HG03103 (cell line): ENCODE data around the gene TMEM170A.
"Not testable (repeated sequence)": the region's sequence is repeated elsewhere in the genome, so short reads cannot be mapped to it uniquely, and the experiment has no call there.

Experiments used
- ATAC-seq: cut with Tn5 transposase; IDR thresholded peaks from one replicate; pipeline ENCODE4 v1.9.1; 2021; ENCODE audit warnings: low read depth; ENCODE audit not compliant: unreplicated experiment

Gene TMEM170A

DNA sequence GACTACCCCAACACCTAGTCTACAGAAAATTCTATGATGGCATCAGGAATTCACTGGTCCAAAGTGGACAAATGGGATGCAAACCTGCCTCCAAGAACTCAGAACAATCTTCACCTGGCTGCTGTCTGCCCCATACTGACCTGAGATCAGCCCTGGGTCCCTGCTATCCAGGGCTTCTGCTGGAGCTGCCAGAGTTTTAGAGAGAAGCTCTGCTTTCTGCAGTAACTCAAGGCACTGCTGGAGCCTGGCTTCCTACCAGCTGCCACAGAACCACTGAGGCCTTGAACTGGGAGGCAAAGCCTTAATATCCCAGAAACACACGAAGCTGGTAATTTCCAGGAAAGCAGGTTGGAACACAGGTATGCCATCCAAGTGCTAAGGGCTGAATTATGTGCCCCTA is 7.5 kb downstream of the TMEM170A start:
- ATAC-seq: no peak

DNA sequence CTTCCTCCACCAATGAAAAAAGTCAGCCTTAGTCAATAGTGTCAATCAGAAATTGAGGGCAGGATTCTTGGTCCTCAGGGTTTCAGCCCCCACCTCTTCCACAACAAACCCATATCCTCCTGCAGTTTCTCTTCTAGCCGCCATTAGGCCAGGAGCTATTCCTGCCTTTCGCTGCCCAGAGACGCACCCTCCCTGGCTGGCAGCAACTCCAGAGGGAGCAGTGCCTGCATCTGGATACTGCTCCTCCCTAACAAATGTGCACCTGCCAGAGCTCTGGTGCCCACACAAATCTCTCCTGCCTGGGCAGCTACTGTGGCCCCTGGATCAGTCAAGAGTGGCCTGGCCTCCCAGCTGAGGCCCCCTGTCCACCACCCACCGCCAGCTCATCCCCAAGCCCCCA is 8.0 kb downstream of the TMEM170A start:
- not testable (repeated sequence) for ATAC-seq

DNA sequence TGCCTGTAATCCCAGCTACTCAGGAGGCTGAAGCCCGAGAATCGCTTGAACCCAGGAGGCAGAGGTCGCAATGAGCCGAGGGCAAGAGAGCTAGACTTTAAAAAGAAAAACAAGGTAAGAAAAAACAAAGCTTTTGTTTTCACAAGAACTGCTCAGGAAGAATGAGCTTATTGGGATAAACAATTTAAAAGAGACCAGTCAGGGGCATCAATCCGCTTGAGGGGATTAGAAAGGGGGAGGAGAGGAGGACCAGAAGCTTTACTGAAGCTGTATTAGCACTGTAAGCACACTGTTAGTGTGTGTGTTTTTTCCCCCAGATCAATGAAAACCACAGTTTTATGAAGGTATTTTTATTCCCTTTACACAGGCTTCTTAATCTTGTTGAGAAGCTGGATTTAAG is 8.8 kb downstream of the TMEM170A start:
- ATAC-seq: no peak

DNA sequence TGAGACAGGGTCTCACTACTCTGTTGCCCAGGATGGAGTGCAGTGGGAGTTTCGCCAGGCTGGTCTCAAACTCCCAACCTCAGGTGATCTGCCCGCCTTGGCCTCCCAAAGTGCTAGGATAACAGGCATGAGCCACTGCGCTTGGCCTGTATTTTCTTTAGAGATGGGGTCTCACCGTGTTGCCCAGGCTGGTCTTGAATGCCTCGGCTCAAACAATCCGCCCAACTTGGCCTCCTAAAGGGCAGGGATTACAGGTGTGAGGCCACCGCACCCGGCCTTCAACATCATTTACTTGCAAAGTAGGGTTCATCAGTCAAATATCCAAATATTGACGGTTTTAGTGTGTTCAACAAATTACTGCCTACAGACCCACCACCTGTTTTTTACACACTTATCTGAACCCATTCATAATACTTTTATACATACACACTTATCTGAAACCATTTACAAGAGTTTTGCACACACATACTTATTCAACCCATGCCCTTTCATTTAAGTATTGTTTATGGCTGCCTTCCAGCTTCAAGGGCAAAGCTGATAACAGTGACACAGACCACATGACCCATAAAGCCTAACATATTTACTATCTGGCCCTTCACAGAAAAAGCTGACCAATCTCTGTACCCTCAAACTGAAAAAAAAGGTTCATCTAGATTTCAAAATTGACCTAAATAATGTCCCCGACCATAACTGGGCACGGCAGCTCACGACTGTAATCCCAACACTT is 11.9 kb downstream of the TMEM170A start:
- no peak for ATAC-seq

DNA sequence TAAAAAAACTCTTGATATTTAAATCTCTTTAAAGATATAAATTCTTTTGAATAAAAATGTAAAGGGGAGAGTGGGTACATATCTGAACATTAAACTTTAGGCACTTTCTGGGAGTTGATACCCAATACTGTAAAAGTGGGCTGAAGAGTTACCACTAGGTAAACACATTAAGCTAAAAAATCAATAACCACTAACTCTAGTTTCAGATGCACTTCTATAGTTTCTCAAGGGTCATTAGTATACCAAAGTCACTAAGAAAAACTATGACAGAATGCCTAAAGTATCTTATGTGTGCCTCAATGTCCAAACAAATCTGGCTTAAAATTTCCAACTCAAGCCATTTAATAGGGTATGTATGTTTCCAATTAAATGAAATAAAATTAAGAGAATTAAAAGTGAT is 18.1 kb downstream of the TMEM170A start:
- ATAC-seq: no peak

DNA sequence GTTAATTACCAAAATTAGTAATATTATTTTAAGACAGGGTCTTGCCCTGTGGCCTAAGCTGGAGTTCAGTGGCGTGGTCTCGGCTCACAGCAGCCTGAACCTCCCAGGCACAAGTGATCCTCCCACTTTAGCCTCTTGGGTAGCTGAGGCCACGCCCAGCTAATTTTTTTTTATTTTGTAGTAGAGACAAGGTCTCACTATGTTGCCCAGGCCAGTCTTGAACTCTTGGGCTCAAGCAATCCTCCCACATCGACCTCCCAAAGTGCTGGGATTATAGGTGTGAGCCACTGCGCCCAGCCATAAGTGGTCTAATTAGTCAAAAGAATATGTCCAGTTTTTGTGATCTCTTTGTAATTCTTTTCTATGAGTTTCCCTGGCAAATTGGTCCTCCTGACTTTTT is 19.2 kb downstream of the TMEM170A start:
- no peak for ATAC-seq

DNA sequence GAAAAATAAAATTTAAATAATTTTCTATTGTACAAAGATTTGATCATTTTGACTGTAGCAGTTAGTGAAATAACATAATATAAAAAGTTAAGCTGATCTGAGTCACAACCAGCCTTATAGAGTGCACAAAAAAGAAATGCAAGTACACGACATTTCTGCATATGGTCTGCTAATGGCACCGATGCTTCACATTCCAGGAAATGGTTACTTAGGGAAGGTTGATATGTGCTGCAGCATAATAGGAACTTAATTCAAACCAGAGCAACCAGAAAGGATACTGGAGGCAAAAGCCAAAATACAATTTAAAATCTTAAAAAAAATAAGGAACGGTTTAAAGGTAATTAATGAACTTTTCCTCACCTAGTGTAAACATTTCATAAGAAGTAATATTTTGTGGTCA is 21.2 kb downstream of the TMEM170A start:
- no peak for ATAC-seq

DNA sequence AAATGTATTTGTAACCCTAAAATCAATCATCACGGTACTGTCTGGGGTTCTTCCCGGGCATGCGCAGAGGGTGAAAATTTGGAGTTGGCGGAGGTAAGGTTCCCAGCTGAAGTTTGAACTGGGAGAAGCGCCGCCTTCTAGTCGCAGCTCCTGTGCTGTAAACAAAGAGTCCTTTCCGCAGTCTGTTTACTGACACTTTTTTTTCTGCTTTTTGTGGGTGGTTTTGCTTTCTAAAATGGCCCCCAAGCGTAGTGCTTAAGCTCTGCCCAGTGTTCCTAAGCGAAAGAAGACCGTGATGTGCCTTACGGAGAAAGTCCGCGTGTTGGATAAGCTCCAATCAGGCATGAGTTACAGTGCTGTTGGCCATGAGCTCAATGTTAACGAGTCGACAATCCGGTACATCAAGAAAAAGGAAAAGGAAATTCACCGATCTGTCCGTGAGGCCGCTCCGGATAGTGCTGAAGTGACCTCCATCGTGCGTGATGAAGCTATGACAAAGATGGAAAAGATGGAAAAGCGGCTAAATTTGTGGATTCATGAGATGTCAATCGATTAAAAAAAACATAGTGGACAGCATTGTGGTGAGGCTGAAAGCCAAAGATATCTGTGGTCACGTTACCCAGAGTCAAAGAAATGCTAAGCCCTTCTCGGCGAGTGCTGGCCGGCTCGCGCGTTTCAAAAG is 30.6 kb downstream of the TMEM170A start:
- ATAC-seq: peak; percentile 47

DNA sequence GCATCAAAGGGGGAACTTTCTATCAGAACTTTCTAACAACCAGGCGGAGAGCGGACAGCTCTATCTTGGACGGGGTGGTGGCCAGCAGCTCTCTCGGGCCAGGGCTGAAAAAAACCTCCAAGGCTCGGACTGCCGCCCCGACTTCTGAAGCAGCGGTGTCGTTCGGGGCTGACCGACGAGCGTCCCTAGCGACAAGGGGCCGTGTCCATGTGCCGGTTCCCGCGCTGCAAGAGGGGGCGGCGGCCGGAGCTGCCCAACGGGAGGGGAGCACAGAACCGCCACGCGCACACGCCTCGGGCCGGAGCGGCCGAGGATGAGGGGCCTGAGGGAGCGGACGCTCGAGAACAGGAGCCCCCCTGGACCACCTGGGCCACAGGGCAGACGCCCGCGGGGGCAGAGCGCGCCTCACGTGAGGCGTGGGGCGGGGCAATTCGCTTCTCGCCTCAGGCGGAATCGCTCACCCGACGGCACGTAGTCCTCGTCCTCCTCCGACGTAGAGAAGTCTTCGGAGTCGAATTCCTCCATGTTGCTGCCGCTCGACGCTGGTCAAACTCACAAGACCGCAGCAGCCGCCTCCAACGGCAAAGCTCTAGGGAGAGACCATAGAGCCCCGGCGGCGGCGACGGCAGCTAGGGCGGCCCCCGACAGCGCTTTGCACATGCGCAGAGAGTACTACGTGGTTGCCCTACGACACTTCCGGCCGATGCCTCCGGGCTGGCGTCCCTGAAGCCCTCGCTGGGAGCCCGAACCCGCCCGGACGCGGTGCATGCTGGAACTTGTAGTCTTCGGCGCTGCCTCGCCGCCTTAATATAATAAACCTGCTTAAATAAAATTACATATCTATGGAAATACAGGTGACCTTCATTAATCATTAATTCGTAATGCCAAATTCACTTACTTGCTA is 31.4 kb downstream of the TMEM170A start, which contains the start of gene CFDP1:
CFDP1 (minus strand) TSS at position 676 of the 904 bp plus-strand sequence; CDS start at position 525, 151 bp downstream.
- ATAC-seq: peak; percentile 92

DNA sequence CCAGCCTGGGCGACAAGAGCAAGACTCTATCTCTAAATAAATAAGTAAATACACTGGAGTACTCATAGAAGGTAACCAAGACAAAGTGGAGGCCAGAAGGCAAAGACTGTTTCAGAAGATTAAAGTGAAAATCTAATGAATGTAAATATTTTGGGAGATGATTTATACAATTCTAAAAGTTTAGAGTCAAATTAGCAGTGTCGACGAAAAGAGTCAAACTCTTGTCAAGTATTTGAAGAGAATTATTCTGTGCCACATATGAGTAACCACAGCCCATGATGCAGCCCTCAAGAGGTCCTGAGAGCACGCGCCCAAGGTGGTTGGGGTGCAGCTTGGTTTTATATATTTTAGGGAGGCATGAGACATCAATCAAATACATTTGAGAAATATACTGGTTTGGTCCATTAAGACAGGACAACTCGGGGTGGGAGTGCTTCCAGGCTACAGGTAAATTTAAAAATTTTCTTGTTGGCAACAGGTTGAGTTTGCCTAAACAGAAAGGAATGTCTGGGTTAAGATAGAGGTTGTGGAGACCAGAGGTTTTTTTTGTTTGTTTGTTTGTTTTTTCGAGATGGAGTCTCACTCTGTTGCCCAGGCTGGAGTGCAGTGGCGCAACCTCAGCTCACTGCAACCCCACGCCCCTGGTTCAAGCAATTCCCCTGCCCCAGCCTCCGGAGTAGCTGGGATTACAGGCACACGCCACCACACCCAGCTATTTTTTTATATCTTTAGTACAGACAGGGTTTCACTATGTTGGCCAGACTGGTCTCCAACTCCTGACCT is 34.7 kb downstream of the TMEM170A start:
- no peak for ATAC-seq

DNA sequence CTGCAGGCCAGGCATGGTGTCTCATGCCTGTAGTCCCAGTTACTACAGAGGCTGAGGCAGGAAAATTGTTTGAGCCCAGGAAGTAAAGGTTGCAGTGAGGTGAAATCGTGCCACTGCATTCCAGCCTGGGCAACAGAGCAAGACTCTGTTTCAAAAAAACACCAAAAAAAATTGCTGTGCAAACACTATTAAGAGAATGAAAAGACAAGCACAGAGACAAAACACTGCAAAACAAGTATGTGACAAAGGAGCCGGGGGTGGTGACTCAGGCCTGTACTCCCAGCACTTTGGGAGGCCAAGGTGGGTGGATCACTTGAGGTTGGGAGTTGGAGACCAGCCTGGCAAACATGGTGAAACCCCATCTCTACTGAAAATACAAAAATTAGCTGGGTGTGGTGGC is 38.0 kb downstream of the TMEM170A start:
- not testable (repeated sequence) for ATAC-seq

DNA sequence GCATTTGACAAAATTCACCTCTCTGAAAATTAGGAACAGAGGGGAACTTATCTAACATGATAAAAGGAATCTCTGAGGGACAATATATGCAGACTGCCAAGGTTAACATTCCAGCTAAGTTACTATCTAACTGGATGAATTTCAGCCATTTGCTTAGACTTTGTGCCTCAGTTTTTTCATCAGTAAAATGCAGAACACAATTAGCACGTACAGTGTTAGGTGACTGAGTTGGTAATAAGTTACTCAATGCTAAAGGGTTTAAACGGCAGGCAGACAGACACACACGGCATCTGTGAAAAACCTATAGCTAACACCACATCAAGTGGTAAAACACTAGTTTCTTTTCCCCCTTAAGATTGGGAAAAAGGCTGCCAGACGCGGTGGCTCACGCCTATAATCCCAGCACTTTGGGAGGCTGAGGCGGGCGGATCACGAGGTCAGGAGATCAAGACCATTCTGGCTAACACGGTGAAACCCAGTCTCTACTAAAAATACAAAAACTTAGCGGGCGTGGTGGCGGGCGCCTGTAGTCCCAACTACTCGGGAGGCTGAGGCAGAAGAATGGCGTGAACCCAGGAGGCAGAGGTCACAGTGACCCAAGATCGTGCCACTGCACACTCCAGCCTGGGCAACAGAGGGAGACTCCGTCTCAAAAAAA is 40.3 kb downstream of the TMEM170A start:
- not testable (repeated sequence) for ATAC-seq

DNA sequence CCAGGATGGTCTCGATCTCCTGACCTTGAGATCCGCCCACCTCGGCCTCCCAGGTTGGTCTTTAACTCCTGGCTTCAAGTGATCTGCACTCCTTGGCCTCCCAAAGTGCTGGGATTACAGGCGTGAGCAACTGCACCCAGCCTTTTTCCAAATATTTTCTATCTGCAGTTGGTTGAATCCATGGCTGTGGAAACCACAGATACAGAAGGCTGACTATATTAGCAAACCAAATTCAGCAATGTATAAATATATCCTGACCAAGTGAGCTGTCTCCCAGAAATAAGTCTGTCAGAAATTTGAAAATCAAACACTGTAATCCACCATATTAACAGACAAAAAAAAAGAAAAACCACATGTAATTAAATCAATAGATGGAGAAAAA is 40.8 kb downstream of the TMEM170A start:
- no peak for ATAC-seq

DNA sequence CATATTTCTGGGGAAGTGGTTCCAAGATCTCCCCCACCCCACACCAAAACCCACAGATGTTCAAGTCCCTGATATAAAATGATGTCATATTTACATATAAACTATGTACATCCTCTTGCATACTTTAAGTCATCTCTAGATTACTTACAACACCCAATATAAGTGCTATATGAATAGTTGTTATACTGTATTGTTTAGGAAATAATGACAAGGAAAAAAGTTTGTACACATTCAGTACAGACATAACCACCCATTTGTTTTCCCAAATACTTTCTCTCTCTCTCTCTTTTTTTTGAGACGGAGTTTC is 42.7 kb downstream of the TMEM170A start:
- no peak for ATAC-seq

DNA sequence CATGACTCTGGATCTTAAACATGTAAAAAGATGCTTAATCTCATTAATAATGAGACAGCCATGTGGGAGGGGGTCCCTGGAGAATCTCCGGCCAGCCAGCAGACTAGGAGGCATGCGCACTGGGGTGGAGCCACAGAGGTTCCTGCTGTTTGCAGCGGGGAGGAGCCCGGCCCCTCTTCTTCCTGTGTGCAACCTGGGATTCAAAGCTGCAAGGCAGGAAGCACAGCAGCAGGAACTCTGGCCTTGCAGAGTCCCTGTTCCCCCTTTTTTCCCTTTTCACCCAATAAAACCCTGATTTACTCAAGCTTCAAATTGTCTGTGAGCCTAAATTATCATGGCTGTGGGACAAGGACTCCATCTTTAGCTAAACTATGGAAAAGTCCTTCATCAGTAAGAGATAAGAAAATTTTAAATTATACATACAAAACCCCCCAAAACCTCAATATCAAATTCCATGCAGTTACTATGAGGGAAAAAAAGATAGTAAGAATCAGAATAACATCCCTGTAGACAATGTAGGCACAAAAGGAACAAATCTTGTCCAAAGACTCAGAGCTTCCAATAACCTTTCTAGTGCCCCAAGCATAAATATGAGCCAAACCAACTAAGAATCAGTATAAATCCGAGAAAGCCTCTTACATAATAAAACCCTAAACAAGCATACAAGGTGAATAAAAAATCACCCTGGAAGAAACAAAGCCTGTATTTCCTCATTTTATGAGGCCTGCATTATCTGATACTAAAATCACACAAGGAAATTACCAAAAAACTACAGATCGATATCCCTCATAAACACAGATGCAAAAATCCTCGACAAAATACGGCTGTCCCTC is 43.3 kb downstream of the TMEM170A start:
- peak; percentile 78 for ATAC-seq

DNA sequence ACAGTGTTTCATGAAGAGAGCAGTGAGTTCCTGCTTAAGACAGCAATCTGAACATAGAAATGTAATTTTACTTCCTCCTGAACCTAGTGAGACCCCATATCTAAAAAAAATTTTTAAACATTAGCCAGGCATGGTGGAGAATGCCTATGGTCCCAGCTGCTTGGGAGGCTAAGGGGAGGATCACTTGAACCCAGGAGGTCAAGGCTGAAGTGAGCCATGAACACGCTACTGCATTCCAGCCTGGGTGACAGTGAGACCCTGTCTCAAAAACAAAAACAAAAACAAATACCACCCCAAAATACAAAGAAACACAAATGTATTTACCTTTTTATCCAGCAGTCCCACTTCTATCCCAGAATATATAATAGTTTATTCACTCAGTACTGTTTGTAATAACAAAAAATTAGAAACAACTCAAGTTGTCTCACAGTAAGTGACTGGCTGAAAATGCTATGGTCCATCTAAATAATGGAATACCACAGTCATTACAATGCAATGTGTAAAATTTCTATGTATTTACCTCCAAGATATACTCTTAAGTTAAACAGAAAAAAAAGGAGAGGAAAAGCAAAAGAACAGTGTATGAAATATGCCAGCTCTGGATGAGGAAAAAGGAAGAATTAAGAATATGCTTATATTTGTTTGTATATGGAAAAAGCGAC is 47.5 kb downstream of the TMEM170A start:
- no peak for ATAC-seq

DNA sequence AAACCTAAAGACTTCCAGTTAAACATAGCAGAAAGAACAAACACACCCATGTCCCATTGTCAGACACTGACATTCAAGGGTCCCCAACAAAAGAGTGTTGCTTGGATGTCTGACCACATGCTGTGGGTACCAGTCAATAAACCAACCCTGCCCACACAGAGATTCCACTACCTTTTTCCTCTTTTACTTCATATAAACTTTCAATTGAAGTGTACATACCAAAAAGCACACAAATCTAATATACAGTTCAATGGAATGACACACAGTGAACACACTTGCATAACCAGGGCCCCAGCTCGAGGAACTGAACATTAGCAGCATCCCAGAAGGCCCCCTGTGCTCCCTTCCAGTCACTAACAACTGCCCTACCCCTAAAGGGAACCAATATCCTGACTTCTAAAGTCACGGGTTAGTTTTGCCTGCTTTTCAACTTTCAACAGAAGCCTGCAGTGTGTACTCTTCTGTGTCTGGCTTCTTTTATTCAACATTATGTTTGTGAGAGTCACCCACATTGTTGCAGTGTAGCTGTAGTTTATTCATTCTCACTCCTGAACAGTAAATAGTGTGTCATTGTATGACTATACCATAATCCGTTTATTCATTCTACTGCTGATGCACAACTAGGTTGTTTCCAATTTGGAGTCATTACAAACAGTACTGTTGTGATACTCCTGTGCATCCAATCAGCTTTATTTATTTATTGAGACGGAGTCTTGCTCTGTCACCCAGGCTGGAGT is 49.2 kb downstream of the TMEM170A start:
- no peak for ATAC-seq

DNA sequence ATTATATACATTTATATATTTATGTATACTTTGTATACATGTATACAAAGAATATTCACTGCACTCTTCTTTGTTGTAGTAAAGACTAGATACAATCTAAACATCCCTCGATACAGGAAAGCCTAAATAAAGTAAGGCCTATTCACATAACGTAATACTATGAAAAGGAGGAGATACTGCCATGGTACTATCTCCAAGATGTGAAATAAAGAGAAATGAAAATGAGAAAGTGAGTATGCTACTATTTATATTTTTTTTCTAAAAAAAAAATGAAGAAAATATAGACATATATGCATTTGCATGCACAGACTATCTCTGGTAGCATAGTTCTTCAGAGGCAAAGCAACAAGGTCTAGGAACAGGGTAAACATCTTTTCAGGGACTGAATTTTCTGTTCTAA is 50.5 kb downstream of the TMEM170A start:
- no peak for ATAC-seq
